Smooth muscle cell (in vitro differentiated cells): Measurements from ENCODE around the gene ABCE1. TPM values are rescaled to one million over a fixed set of nuclear protein-coding genes. Genes with fewer than 3 reads are reported as not detected.

Source experiments
- DNase-seq: peaks from one replicate; lab custom pipeline; 2025; ENCODE audit not compliant: unreplicated experiment; lab: John Stamatoyannopoulos, UW
- H2AFZ ChIP-seq: fragments of 200-600 bp; sonication (generic); 2 replicates; pipeline ENCODE4 v1.6.0; 2016; ENCODE audit warnings: antibody characterized with exemption, low read depth, mild to moderate bottlenecking
- H3F3A ChIP-seq: fragments of 200-600 bp; sonication (generic); 2 replicates; pipeline ENCODE4 v1.6.0; 2017; ENCODE audit warnings: antibody characterized with exemption, low read depth
- H3K27ac ChIP-seq: fragments of 200-600 bp; sonication (generic); 2 replicates; pipeline ENCODE4 v1.5.1; 2016; ENCODE audit warnings: low read depth, mild to moderate bottlenecking
- H3K27me3 ChIP-seq: fragments of 200-600 bp; sonication (generic); 2 replicates; pipeline ENCODE4 v1.6.1; 2016; ENCODE audit warnings: low read depth, mild to moderate bottlenecking
- H3K36me3 ChIP-seq: fragments of 200-600 bp; sonication (generic); 2 replicates; pipeline ENCODE4 v1.5.1; 2016; ENCODE audit warnings: low read depth
- H3K4me1 ChIP-seq: fragments of 200-600 bp; sonication (generic); 2 replicates; pipeline ENCODE4 v1.5.1; 2016; ENCODE audit warnings: low read depth
- H3K4me2 ChIP-seq: fragments of 200-600 bp; sonication (generic); 2 replicates; pipeline ENCODE4 v1.6.0; 2016; ENCODE audit warnings: mild to moderate bottlenecking
- H3K4me3 ChIP-seq: fragments of 200-600 bp; sonication (generic); 2 replicates; pipeline ENCODE4 v1.5.1; 2016; ENCODE audit warnings: mild to moderate bottlenecking
- H3K79me2 ChIP-seq: fragments of 200-600 bp; sonication (generic); 2 replicates; pipeline ENCODE4 v1.6.0; 2016; ENCODE audit warnings: low read depth, mild to moderate bottlenecking
- H3K9ac ChIP-seq: fragments of 200-600 bp; sonication (generic); 2 replicates; pipeline ENCODE4 v1.6.0; 2016; ENCODE audit warnings: low read depth
- H3K9me3 ChIP-seq: fragments of 200-600 bp; sonication (generic); replicated peaks from 2 replicates; pipeline ENCODE4 v1.5.1; 2016; ENCODE audit warnings: low read depth
- H4K20me1 ChIP-seq: fragments of 200-600 bp; sonication (generic); 2 replicates; pipeline ENCODE4 v1.6.0; 2016; ENCODE audit warnings: low read depth
- WGBS: methylation state at CpG from one replicate; pipeline ENCODE4 v1.1.7; 2016; ENCODE audit warnings: low lambda C conversion rate; 5-methylcytosine and 5-hydroxymethylcytosine counted together
- polyA plus RNA-seq: library from polyadenylated mRNA; unstranded; fragments of >200 nt; fragmentation: Nextera tagmentation; extraction: Ambion mirVana; gene quantifications from 2 replicates; pipeline ENCODE4 v1.2.1, GENCODE V29; 2016
- total RNA-seq: library from RNA; depleted of rRNA; stranded (reverse); fragments of >200 nt; gene quantifications from 2 replicates; pipeline ENCODE4 v1.2.3, GENCODE V29; 2014
- TF ChIP-seq, protein P1 (sequence below): fragments of 200-600 bp; sonication (generic); IDR thresholded peaks from 2 replicates; pipeline ENCODE4 v1.5.1; 2017; ENCODE audit warnings: borderline replicate concordance, mild to moderate bottlenecking, antibody characterized with exemption; ENCODE audit not compliant: insufficient read depth, poor library complexity, severe bottlenecking

The ABCE1 gene
- total RNA-seq (91.8 and 105 TPM in 2 replicates), polyA plus RNA-seq (29.6 and 31.6 TPM in 2 replicates)

DNA sequence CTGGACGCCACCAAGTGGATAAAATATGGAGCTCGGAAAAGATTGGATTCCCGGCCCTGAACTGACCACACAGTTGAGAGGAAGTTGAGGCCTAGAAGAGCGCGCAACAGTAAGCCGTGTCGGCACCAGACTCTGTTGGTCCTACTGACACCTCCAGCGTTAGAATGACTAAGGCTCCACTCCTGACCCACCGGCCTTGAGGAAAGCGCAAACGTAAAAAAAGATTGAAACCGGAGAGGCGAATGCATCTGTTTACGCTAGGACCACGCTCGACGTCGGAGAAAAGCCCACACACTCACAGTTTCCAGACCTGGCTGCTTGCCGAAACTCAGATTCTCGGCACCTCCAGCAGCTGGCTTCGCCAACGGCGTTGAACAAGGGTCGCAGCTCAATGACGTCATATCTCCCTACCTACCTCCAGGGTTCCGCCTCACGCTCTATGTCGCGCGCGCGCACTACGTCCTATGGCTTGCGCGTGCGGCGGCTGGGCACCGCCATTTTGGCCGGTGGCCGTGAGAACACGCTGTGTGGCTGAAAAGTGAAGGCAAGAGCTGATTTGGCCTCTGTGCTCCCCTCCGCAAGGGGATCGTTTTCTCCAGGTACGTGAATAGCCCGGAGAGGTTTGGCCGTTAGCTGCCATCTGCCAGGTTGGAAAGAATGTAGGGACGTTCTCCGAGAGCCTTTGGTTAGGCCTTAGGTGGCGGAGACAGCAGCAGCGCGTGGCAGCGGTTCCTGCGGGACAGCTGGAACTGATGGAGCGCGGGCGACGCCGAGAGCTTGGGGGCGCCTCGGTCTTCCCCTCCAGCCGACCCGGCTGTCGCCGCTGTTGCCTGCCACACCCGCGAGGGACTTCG lies at the start of gene ABCE1, which contains the start of gene ANAPC10:
ABCE1 (plus strand) TSS at position 491 of the 854 bp plus-strand sequence. CDS start 6,102 bp downstream, outside the sequence.
ANAPC10 (minus strand) TSS at position 376 of the 854 bp plus-strand sequence. CDS start 2,097 bp downstream, outside the sequence.
- Histone ChIP-seq H4K20me1 (peaks cover 25% of the 10 kb centered on the region), H3K9me3 (peaks cover 5% of the 10 kb centered on the region), H3K79me2 (peaks cover 90% of the 10 kb centered on the region), H3K27me3 (no peaks in the 10 kb centered on the region), H3K36me3 (peaks cover 22% of the 10 kb centered on the region), H3K4me3 (peak within 1 kb of the TSS; percentile 77), H3K27ac (peak within 1 kb of the TSS; percentile 98), H3F3A (no peaks in the 10 kb centered on the region), H2AFZ (peak within 1 kb of the TSS; percentile 97), H3K9ac (peak within 1 kb of the TSS; percentile 95), H3K4me2 (peak within 1 kb of the TSS; percentile 90), H3K4me1 (peaks cover 24% of the 10 kb centered on the region)
- peak; percentile 80 for DNase-seq
- TF ChIP-seq, protein P1, sequence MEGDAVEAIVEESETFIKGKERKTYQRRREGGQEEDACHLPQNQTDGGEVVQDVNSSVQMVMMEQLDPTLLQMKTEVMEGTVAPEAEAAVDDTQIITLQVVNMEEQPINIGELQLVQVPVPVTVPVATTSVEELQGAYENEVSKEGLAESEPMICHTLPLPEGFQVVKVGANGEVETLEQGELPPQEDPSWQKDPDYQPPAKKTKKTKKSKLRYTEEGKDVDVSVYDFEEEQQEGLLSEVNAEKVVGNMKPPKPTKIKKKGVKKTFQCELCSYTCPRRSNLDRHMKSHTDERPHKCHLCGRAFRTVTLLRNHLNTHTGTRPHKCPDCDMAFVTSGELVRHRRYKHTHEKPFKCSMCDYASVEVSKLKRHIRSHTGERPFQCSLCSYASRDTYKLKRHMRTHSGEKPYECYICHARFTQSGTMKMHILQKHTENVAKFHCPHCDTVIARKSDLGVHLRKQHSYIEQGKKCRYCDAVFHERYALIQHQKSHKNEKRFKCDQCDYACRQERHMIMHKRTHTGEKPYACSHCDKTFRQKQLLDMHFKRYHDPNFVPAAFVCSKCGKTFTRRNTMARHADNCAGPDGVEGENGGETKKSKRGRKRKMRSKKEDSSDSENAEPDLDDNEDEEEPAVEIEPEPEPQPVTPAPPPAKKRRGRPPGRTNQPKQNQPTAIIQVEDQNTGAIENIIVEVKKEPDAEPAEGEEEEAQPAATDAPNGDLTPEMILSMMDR, result no peak
- WGBS, result under 1% methylated on average over 60 of the region's 67 CpGs

DNA sequence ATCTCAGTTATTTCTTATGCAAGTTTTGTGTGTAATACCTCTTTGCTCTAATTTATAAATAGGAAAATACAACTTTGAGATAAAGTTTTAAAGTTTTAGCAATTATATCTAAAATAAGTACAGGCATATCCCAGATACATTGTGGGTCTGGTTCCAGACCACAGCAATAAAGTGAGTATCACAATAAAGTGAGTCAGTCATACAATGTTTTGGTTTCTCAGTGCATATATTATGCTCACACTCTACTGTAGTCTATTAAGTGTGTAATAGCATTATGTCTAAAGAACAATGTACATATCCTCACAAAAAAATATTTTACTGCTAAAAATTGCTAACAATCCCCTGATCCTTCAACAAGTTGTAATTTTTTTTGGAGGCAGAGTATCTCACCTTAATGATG lies 49.3 kb upstream of the ABCE1 start:
- H4K20me1 ChIP-seq, result peaks cover 5% of the 10 kb centered on the region
- H3K9ac ChIP-seq, result no peak overlapping the region
- H3K27ac ChIP-seq, result no peak overlapping the region
- no peak for DNase-seq
- H3K27me3 ChIP-seq, result no peaks in the 10 kb centered on the region
- TF ChIP-seq, protein P1, result no peak
- H3K9me3 ChIP-seq, result no peaks in the 10 kb centered on the region
- no peak overlapping the region for H2AFZ ChIP-seq
- no peak overlapping the region for H3K4me3 ChIP-seq
- no peaks in the 10 kb centered on the region for H3K36me3 ChIP-seq
- H3K4me2 ChIP-seq, result no peak overlapping the region
- H3K4me1 ChIP-seq, result peaks cover 15% of the 10 kb centered on the region
- peaks cover 13% of the 10 kb centered on the region for H3K79me2 ChIP-seq
- H3F3A ChIP-seq, result no peaks in the 10 kb centered on the region

DNA sequence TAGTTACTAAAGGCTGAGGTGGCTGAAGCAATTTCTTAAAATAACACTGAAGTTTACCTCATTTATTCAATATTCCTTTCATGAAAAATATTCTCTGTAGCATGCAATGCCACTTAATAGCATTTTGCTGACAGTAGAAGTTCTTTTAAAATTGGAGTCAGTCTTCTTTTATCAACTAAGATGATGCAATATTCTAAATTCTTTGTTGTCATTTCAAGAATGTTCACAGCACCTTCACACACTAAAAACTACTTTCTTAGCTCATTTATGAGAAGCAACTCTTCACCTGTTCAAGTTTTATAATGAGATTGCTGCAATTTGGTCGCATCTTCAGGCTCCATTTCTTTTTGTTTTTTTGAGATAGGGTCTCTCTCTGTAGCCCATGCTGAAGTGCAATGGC lies 48.9 kb upstream of the ABCE1 start:
- no peak overlapping the region for H3K27ac ChIP-seq
- TF ChIP-seq, protein P1, result no peak

More for the DNA sequence above, 48.9 kb upstream of the ABCE1 start:
- Histone ChIP-seq H2AFZ (no peak overlapping the region), H3F3A (no peaks in the 10 kb centered on the region), H3K79me2 (peaks cover 13% of the 10 kb centered on the region), H3K9me3 (no peaks in the 10 kb centered on the region), H3K4me3 (no peak overlapping the region), H3K4me1 (peaks cover 10% of the 10 kb centered on the region), H4K20me1 (peaks cover 5% of the 10 kb centered on the region), H3K27me3 (no peaks in the 10 kb centered on the region), H3K4me2 (no peak overlapping the region), H3K36me3 (no peaks in the 10 kb centered on the region), H3K9ac (no peak overlapping the region)
- no peak for DNase-seq
- 100% methylated on average over 1 of the region's 1 CpG for WGBS
